Liver (tissue), 9 donors: Measurements from ENCODE around the gene MRPS18A. TPM values are rescaled to one million over a fixed set of nuclear protein-coding genes. Genes with fewer than 3 reads are reported as not detected.

Source experiments
- DNase-seq: peaks from one replicate; pipeline ENCODE4 v3.0.0-alpha.2; 2017; ENCODE audit warnings: low spot score
- H3K27ac ChIP-seq, 2 donors: one replicate each; pipeline ENCODE4 v1.7.0; 2013; ENCODE audit warnings: inconsistent platforms in 2 of 2, low read length in 2 of 2, control low read depth in 1 of 2, low read depth in 1 of 2, mild to moderate bottlenecking in 1 of 2
- H3K27me3 ChIP-seq, 4 donors: one replicate each; pipeline versions ENCODE4 v1.6.1 to v1.7.0; 2013; ENCODE audit warnings: low read length in 3 of 4, inconsistent platforms in 1 of 4, mild to moderate bottlenecking in 1 of 4, moderate library complexity in 1 of 4; ENCODE audit not compliant: control insufficient read depth in 4 of 4, insufficient read depth in 4 of 4
- H3K36me3 ChIP-seq, 4 donors: one replicate each; pipeline versions ENCODE4 v1.6.1 to v1.7.0; 2013; ENCODE audit warnings: low read length in 3 of 4, mild to moderate bottlenecking in 3 of 4, low read depth in 1 of 4, moderate library complexity in 1 of 4; ENCODE audit not compliant: control insufficient read depth in 4 of 4, insufficient read depth in 3 of 4
- H3K4me1 ChIP-seq, 4 donors: one replicate each; pipeline versions ENCODE4 v1.6.1 to v1.7.0; 2013; ENCODE audit warnings: low read length in 3 of 4, mild to moderate bottlenecking in 3 of 4, moderate library complexity in 1 of 4; ENCODE audit not compliant: control insufficient read depth in 4 of 4, insufficient read depth in 4 of 4
- H3K4me3 ChIP-seq, 3 donors: one replicate each; pipeline versions ENCODE4 v1.6.1 to v1.7.0; 2013; ENCODE audit warnings: low read length in 3 of 3, control low read depth in 1 of 3, low read depth in 1 of 3, mild to moderate bottlenecking in 1 of 3
- H3K9ac ChIP-seq, 2 donors: one replicate each; pipeline ENCODE4 v1.7.0; 2013; ENCODE audit warnings: low read length in 2 of 2, mild to moderate bottlenecking in 2 of 2, moderate library complexity in 2 of 2, control low read depth in 1 of 2, low read depth in 1 of 2
- H3K9me3 ChIP-seq, 4 donors: one replicate each; pipeline versions ENCODE4 v1.6.1 to v1.7.0; 2013; ENCODE audit warnings: low read length in 3 of 4; ENCODE audit not compliant: control insufficient read depth in 4 of 4
- ATF3 ChIP-seq: IDR thresholded peaks from 2 replicates; pipeline ENCODE4 v1.6.1; 2016; ENCODE audit warnings: antibody characterized with exemption
- EGR1 ChIP-seq, 2 donors: IDR thresholded peaks; 2 replicates each; pipeline ENCODE4 v1.6.1; 2016 to 2018; ENCODE audit warnings: antibody characterized with exemption in 2 of 2, low read depth in 2 of 2
- FOXA1 ChIP-seq: IDR thresholded peaks from 2 replicates; pipeline ENCODE4 v1.6.1; 2016; ENCODE audit warnings: antibody characterized with exemption
- FOXA2 ChIP-seq: IDR thresholded peaks from 2 replicates; pipeline ENCODE4 v1.6.1; 2016; ENCODE audit warnings: antibody characterized with exemption
- GABPA ChIP-seq, 2 donors: IDR thresholded peaks in 1 of 2; conservative IDR thresholded peaks in 1 of 2; 2 replicates each; pipeline ENCODE4 v1.6.1; 2016; ENCODE audit warnings: antibody characterized with exemption in 2 of 2, mild to moderate bottlenecking in 1 of 2, moderate library complexity in 1 of 2
- HNF4G ChIP-seq: IDR thresholded peaks from 2 replicates; pipeline ENCODE4 v1.6.1; 2016; ENCODE audit warnings: antibody characterized with exemption
- JUND ChIP-seq, 2 donors: IDR thresholded peaks; 2 replicates each; pipeline ENCODE4 v1.6.1; 2016; ENCODE audit warnings: antibody characterized with exemption in 2 of 2
- NR2F2 ChIP-seq: IDR thresholded peaks from 2 replicates; pipeline ENCODE4 v1.6.1; 2016; ENCODE audit warnings: antibody characterized with exemption
- RAD21 ChIP-seq, 2 donors: IDR thresholded peaks; 2 replicates each; pipeline ENCODE4 v1.6.1; 2016; ENCODE audit warnings: antibody characterized with exemption in 2 of 2, mild to moderate bottlenecking in 2 of 2
- REST ChIP-seq: IDR thresholded peaks from 2 replicates; pipeline ENCODE4 v1.6.1; 2016; ENCODE audit warnings: antibody characterized with exemption, mild to moderate bottlenecking
- RXRA ChIP-seq, 2 donors: IDR thresholded peaks; 2 replicates each; pipeline ENCODE4 v1.6.1; 2017 to 2018; ENCODE audit warnings: antibody characterized with exemption in 2 of 2, mild to moderate bottlenecking in 1 of 2
- SP1 ChIP-seq: IDR thresholded peaks from 2 replicates; pipeline ENCODE4 v1.6.1; 2018; ENCODE audit warnings: antibody characterized with exemption, mild to moderate bottlenecking
- TAF1 ChIP-seq: conservative IDR thresholded peaks from 2 replicates; pipeline ENCODE4 v1.6.1; 2016; ENCODE audit warnings: antibody characterized with exemption, mild to moderate bottlenecking
- YY1 ChIP-seq: IDR thresholded peaks from 2 replicates; pipeline ENCODE4 v1.6.1; 2016; ENCODE audit warnings: antibody characterized with exemption, mild to moderate bottlenecking
- ZBTB33 ChIP-seq: IDR thresholded peaks from 2 replicates; pipeline ENCODE4 v1.6.1; 2016; ENCODE audit warnings: antibody characterized with exemption
- WGBS: extraction: QIAGEN DNeasy Blood & Tissue Kit; methylation state at CpG from one replicate; pipeline ENCODE4 v1.1.7; 2013; 5-methylcytosine and 5-hydroxymethylcytosine counted together
- polyA plus RNA-seq, 2 donors: library from polyadenylated mRNA; stranded (reverse) in 1 of 2; unstranded in 1 of 2; fragments of 200-250 nt in 1 of 2; fragments of >200 nt in 1 of 2; fragmentation: Nextera tagmentation in 1 of 2; extraction: Ambion mirVana in 1 of 2; gene quantifications; one replicate each; pipeline versions ENCODE4 v1.2.1 to v1.2.3, GENCODE V29; 2013 to 2015
- total RNA-seq, 2 donors: library from RNA; depleted of rRNA; stranded (reverse); fragments of >200 nt; gene quantifications; one replicate each; pipeline ENCODE4 v1.2.3, GENCODE V29; 2014
- TF ChIP-seq, protein P1 (sequence below): IDR thresholded peaks from 2 replicates; pipeline ENCODE4 v1.6.1; 2016; ENCODE audit warnings: antibody characterized with exemption
- TF ChIP-seq, protein P2 (sequence below): fragments of 150-350 bp; IDR thresholded peaks from 2 replicates; pipeline ENCODE4 v1.5.1; 2017; ENCODE audit warnings: improper control_type of control experiment, low read depth, low read length; ENCODE audit not compliant: missing input control
- donor health status: healthy.
- donor health status: healthy.
- donor health status: healthy.
- donor health status: healthy.
- donor health status: healthy.

The MRPS18A gene
- total and polyA plus RNA-seq, 4 donors, result 21.5 to 50.5 (median 35.0) TPM

- WGBS, result 96% methylated on average over 7 of the region's 7 CpGs
- Histone ChIP-seq H3K4me1 (no peaks in the 10 kb centered on the region), H3K36me3 (peaks cover 14 to 65% (median 30%) of the 10 kb centered on the region in 4 donors), H3K9me3 (no peaks in the 10 kb centered on the region), H3K27me3 (no peaks in the 10 kb centered on the region), H3K27ac (no peak overlapping the region), H3K4me3 (no peak overlapping the region), H3K9ac (no peak overlapping the region)
- DNase-seq, result no peak
- TF ChIP-seq RXRA (IDR thresholded peaks at IDR 0.05) (no peak), SP1 (no peak), HNF4G (no peak), JUND (IDR thresholded peaks at IDR 0.05) (no peak), ATF3 (no peak), EGR1 (IDR thresholded peaks at IDR 0.05; ENCODE audit: low read depth in 2 of 2) (no peak), REST (no peak), YY1 (no peak), TAF1 (no peak), ZBTB33 (no peak), FOXA1 (no peak), FOXA2 (no peak), GABPA (IDR thresholded peaks at IDR 0.05 in 1 of 2, conservative IDR thresholded peaks at IDR 0.05 in 1 of 2) (no peak), RAD21 (IDR thresholded peaks at IDR 0.05) (no peak)
- TF ChIP-seq, protein P1, sequence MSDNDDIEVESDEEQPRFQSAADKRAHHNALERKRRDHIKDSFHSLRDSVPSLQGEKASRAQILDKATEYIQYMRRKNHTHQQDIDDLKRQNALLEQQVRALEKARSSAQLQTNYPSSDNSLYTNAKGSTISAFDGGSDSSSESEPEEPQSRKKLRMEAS, result no peak
- TF ChIP-seq, protein P2, sequence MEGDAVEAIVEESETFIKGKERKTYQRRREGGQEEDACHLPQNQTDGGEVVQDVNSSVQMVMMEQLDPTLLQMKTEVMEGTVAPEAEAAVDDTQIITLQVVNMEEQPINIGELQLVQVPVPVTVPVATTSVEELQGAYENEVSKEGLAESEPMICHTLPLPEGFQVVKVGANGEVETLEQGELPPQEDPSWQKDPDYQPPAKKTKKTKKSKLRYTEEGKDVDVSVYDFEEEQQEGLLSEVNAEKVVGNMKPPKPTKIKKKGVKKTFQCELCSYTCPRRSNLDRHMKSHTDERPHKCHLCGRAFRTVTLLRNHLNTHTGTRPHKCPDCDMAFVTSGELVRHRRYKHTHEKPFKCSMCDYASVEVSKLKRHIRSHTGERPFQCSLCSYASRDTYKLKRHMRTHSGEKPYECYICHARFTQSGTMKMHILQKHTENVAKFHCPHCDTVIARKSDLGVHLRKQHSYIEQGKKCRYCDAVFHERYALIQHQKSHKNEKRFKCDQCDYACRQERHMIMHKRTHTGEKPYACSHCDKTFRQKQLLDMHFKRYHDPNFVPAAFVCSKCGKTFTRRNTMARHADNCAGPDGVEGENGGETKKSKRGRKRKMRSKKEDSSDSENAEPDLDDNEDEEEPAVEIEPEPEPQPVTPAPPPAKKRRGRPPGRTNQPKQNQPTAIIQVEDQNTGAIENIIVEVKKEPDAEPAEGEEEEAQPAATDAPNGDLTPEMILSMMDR, result no peak
Observed at GRCh38 chr6:43678341-43678740, 9.2 kb downstream of the MRPS18A start.

GRCh38 chr6:43677759-43678158 is 9.8 kb downstream of the MRPS18A start:
- no peak overlapping the region for H3K27ac ChIP-seq

More at GRCh38 chr6:43677759-43678158, 9.8 kb downstream of the MRPS18A start:
- 76% methylated on average over 7 of the region's 7 CpGs for WGBS
- Histone ChIP-seq H3K27me3 (no peaks in the 10 kb centered on the region), H3K9me3 (no peaks in the 10 kb centered on the region), H3K36me3 (peaks cover 14 to 65% (median 30%) of the 10 kb centered on the region in 4 donors), H3K4me3 (no peak overlapping the region), H3K4me1 (peaks cover 0 to under 1% (median 0%) of the 10 kb centered on the region in 4 donors), H3K9ac (no peak overlapping the region)
- no peak for DNase-seq
- TF ChIP-seq YY1 (no peak), NR2F2 (no peak), RAD21 (IDR thresholded peaks at IDR 0.05) (no peak), RXRA (IDR thresholded peaks at IDR 0.05) (no peak), TAF1 (no peak), GABPA (IDR thresholded peaks at IDR 0.05 in 1 of 2, conservative IDR thresholded peaks at IDR 0.05 in 1 of 2) (no peak), ATF3 (no peak), JUND (IDR thresholded peaks at IDR 0.05) (no peak), HNF4G (no peak), ZBTB33 (no peak)
